ENCODE measurements around the gene PRPF6.
A peak's percentile ranks its signal among the peaks of the same experiment; 100 is the strongest.

PRPF6 gene

GRCh38 chr20:64049060-64049877 is 68.3 kb downstream of the PRPF6 start, which contains the start of gene SOX18:
Gene SOX18, minus strand, starts transcription at chr20:64049639. Its CDS starts 123 bp downstream, at chr20:64049516.
- no peak for DNase-seq (ENCODE audit: low read depth)

GRCh38 chr20:64049878-64050260 is 68.9 kb downstream of the PRPF6 start:
- no peak overlapping the region for H3K4me3 ChIP-seq (ENCODE audit: low read depth, low read length)
- TF ChIP-seq CTCF (IDR thresholded peaks at IDR 0.05; ENCODE audit: control insufficient read depth, extremely low read depth, insufficient read depth), result no peak
- no peak for DNase-seq (ENCODE audit: low read depth)

More at GRCh38 chr20:64049060-64049877, 68.3 kb downstream of the PRPF6 start, which contains the start of gene SOX18:
- no peak within 1 kb of the TSS for H3K4me3 ChIP-seq (ENCODE audit: low read depth, low read length)
- 0 out of 2 replicates have a peak, but pooled peaks have one; percentile 3 for TF ChIP-seq CTCF (IDR thresholded peaks at IDR 0.05; ENCODE audit: control insufficient read depth, extremely low read depth, insufficient read depth)

- TF ChIP-seq CTCF (IDR thresholded peaks at IDR 0.05; ENCODE audit: control insufficient read depth, extremely low read depth, insufficient read depth), result no peak
- no peak for DNase-seq (ENCODE audit: low read depth)
- no peak overlapping the region for H3K4me3 ChIP-seq (ENCODE audit: low read depth, low read length)
These were observed 69.5 kb downstream of the PRPF6 start for GRCh38 chr20:64050261-64051032.

GRCh38 chr20:64051033-64051452 is 70.1 kb downstream of the PRPF6 start:
- TF ChIP-seq CTCF (IDR thresholded peaks at IDR 0.05; ENCODE audit: control insufficient read depth, extremely low read depth, insufficient read depth), result no peak
- no peak for DNase-seq (ENCODE audit: low read depth)
- H3K4me3 ChIP-seq (ENCODE audit: low read depth, low read length), result no peak overlapping the region

GRCh38 chr20:64051561-64052325 is 70.8 kb downstream of the PRPF6 start:
- DNase-seq (ENCODE audit: low read depth), result no peak
- H3K4me3 ChIP-seq (ENCODE audit: low read depth, low read length), result no peak overlapping the region
- TF ChIP-seq CTCF (IDR thresholded peaks at IDR 0.05; ENCODE audit: control insufficient read depth, extremely low read depth, insufficient read depth), result no peak

- no peak overlapping the region for H3K4me3 ChIP-seq (ENCODE audit: low read depth, low read length)
- DNase-seq (ENCODE audit: low read depth), result no peak
- no peak for TF ChIP-seq CTCF (IDR thresholded peaks at IDR 0.05; ENCODE audit: control insufficient read depth, extremely low read depth, insufficient read depth)
These were observed 71.4 kb downstream of the PRPF6 start for GRCh38 chr20:64052326-64052722.
